ENCODE measurements around the gene ICOS. TPM values are rescaled to one million over a fixed set of nuclear protein-coding genes. Genes with fewer than 3 reads are reported as not detected.

Gene ICOS
- total RNA-seq, 4 donors from 2014 or later, result 0.17 to 0.49 (median 0.19) TPM; not detected in 1

- TF ChIP-seq CTCF (IDR thresholded peaks at IDR 0.05; ENCODE audit: low read depth), result no peak
Measured at GRCh38 chr2:203992509-203992908, 55.9 kb downstream of the ICOS start.

- no peak for TF ChIP-seq CTCF (IDR thresholded peaks at IDR 0.05; ENCODE audit: low read depth)
Measured at GRCh38 chr2:203993011-203993410, 56.4 kb downstream of the ICOS start.

- no peak for TF ChIP-seq CTCF (IDR thresholded peaks at IDR 0.05; ENCODE audit: low read depth)
Measured at GRCh38 chr2:203993560-203993959, 57.0 kb downstream of the ICOS start.

- no peak for TF ChIP-seq CTCF (IDR thresholded peaks at IDR 0.05; ENCODE audit: low read depth)
Measured at GRCh38 chr2:203994735-203995134, 58.2 kb downstream of the ICOS start.

- TF ChIP-seq CTCF (IDR thresholded peaks at IDR 0.05; ENCODE audit: low read depth), result no peak
Measured at GRCh38 chr2:203996692-203997091, 60.1 kb downstream of the ICOS start.

GRCh38 chr2:203997481-203997880 lies 60.9 kb downstream of the ICOS start:
- TF ChIP-seq CTCF (IDR thresholded peaks at IDR 0.05; ENCODE audit: low read depth), result no peak

GRCh38 chr2:203997980-203998809 lies 61.6 kb downstream of the ICOS start:
- TF ChIP-seq CTCF (IDR thresholded peaks at IDR 0.05; ENCODE audit: low read depth), result no peak
